GM18951 (cell line): ENCODE data around the gene NLRX1.

Experiments
- POLR2A ChIP-seq: IDR thresholded peaks from 4 replicates; pipeline ENCODE4 v1.6.1; 2011; ENCODE audit warnings: mild to moderate bottlenecking; ENCODE audit not compliant: insufficient read length, insufficient read depth; ENCODE audit errors: extremely low read depth
- in situ Hi-C: fragments of 300-500 bp; cut with MboI; formaldehyde crosslinking; loops from one replicate; pipeline ENCODE4 v1.12.0; 2022; ENCODE audit warnings: low sequenced_read_pairs, mixed read lengths, inconsistent platforms; ENCODE audit not compliant: unreplicated experiment

Gene NLRX1

DNA sequence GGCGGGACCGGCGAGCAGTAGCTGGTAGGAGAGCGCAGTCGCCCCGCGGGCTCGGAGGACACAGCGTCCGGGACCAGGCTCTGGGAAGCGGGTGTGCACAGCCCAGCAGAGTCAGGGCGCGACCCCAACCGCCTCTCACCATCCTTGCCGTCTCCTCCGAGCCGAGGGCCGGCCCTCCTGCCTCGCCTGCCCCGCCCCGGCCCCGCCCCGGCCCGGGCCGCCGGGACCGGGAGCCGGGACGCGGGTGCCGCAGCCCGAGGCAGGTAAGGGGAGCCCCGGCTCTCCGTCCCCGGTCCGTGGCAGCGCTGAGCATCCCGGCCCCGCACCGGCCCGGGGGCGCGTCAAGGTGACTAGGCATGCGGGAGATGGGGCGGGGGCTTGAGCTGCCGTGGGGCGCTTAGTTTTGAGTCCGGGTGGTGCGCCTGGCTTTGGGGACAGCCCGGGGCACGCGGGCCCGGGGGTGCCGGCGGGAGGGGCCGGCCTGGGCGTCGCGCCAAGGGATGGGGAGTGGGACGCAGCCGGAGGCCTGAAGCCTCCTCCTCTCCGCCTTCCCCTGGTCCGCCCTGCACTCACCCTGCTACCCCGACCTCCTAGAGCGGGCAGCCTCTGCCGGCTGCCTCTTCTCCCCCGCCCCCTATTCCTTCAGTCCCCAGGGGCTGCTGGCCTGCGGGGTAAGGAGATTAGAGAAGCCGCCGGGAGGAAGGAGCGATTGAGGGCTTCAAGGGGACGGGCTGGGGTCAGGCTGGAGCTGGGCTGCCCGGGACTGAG is 19.3 kb upstream of the NLRX1 start, which contains the start of gene ABCG4:
ABCG4 (plus strand) TSS at position 35 of the 768 bp plus-strand sequence. CDS start 914 bp downstream, outside the sequence.
- in situ Hi-C loops: no loop called here

DNA sequence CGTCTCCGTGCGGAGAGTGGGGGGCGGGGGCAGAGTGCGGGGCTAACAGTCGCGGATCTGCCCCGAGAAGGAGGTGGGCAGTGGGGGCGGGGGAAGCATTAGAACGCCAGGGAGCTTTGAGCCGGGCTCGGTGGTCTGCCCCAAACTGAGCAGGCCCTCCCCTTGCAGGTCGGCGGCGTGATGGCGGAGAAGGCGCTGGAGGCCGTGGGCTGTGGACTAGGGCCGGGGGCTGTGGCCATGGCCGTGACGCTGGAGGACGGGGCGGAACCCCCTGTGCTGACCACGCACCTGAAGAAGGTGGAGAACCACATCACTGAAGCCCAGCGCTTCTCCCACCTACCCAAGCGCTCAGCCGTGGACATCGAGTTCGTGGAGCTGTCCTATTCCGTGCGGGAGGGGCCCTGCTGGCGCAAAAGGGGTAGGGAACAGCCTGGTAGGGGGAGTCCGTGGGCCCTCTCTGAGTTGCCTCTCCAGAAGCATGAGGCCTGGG is 18.7 kb upstream of the NLRX1 start:
- in situ Hi-C loops: no loop called here
- no peak for TF ChIP-seq POLR2A

More for the DNA sequence above, 19.3 kb upstream of the NLRX1 start, which contains the start of gene ABCG4:
- TF ChIP-seq POLR2A: no peak

DNA sequence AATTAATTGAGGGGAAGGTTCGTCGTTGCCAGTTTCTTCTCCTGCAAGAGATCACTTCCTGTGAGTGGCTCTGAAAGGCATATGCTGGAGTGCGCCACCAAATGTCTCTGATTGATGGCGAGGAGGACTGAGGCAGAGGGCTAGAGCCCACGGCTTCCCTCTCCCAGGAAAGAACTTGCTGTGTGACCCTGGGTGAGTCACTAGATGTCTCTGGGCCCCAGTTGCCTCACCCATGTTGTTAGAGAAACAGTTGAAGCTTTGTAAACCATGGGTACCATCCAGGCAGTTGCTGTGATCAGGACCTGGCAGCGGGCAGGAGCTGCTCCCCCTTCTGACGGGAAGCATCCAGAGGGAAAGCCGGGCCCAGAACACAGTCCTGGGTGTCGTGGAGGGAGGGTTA is 16.5 kb upstream of the NLRX1 start:
- TF ChIP-seq POLR2A: no peak
- in situ Hi-C loops: no loop called here

DNA sequence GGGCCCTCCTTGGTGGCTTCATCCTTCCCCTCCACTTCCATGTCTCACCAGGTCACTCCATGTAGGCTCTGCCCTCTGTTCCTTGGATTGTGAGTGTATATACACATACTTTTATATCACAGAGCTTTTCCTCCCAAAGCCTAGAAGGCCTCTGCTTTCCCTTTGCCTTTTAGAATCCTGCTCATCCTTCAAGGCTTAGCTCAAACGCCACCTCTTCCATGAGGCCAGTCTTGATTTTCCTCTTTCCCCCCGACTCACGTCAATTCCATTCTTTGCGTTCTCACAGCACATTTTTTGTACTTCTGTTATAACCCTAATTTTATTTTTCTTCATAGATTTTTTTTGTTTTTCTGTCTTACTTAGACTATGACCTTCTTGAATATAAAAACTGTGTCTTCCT is 15.9 kb upstream of the NLRX1 start:
- TF ChIP-seq POLR2A: no peak
- in situ Hi-C loops: no loop called here

DNA sequence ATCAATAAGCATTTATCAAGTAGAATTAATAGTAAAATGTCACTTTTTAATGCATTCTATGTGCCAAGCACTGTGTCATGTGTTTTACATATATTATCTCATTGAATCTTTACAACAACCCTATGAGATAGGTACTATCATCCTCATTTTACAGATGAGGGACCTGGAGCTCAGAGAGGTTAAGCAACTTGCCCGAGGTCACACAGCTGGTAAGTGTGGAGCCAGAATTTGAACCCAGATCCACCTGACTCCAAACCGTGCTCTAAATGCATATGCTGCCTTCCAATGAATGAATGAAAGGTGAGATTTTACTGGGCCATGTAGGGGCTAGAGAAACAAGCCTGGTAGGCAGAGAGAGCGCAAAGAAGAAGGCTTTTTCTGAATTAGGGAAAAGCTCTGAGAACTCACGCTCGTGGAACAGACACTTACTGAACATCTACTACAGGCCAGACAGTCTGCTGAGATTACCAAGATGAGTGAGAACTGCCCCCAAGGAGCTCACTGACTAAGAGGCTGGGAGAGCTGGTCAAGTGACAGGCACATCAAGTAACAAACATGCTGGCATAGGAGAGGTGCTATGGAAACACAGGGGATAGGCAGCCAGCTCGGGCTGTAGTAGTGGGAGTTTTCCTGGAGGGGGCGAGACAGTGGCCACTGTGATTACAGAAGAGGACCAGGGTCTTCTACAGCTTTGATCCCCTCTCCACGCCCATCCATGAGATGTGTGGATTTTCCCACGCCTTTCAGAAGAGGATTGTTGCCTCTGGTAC is 15.3 kb upstream of the NLRX1 start:
- TF ChIP-seq POLR2A: no peak
- in situ Hi-C loops: no loop called here

DNA sequence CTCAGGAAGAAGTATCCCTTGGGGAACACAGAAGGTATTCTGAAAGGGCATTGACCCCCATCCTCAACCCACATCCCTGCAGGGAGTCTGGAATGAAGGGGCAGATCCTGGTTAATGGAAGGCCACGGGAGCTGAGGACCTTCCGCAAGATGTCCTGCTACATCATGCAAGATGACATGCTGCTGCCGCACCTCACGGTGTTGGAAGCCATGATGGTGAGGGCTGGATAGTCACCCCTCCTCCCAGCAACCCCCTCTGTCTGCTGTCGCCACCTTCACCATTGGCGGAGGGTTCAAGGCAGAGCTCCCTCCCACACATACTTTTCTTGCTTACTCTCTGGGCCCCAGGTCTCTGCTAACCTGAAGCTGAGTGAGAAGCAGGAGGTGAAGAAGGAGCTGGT is 14.3 kb upstream of the NLRX1 start:
- in situ Hi-C loops: no loop called here
- no peak for TF ChIP-seq POLR2A

DNA sequence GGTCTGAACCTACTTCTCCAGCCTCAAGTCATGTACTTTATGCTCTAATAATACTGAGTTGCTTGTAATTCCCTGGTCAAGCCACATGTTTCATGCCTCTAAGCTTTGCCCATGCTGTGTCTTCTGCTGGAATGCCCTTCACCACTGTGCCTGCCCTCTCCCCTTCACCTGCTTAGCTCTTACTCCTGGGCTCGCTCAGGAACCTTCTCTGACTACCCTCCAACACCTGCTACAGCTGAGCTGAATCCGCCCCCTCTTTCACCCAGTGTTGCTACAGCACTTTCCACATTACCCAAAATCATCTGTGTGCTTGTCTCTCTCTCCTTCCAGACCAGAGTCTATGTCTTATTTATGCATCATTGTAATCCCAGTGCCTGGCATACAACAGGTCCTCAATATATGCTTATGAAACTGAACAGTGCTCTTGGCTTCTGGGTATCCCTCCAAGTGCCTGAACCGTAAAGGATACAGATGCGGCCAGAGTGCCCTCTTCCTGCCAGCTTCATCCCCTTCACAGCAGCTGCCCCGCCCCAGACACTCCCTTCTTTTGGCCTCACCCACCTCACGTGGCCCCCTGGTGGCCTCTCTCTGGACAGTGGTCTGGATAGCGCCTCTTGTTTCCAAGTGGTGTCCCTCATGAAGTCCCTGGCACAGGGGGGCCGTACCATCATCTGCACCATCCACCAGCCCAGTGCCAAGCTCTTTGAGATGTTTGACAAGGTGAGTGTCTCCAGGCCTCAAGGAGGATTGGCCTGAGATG is 12.6 kb upstream of the NLRX1 start:
- in situ Hi-C loops: no loop called here
- TF ChIP-seq POLR2A: no peak

DNA sequence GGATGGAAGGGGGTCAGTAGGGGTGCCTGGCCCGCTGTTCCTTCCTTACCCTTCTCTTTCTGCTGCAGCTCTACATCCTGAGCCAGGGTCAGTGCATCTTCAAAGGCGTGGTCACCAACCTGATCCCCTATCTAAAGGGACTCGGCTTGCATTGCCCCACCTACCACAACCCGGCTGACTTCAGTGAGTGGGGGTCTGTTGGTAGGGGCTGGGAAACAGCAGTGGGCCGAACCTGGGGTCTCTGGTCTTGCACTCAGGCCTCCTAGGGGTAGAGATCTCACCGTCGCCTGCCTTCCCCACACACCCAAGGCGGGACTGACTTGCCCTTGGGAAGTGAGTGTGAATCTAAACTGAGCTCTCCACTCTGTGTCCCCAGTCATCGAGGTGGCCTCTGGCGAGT is 12.0 kb upstream of the NLRX1 start:
- in situ Hi-C loops: no loop called here
- no peak for TF ChIP-seq POLR2A

DNA sequence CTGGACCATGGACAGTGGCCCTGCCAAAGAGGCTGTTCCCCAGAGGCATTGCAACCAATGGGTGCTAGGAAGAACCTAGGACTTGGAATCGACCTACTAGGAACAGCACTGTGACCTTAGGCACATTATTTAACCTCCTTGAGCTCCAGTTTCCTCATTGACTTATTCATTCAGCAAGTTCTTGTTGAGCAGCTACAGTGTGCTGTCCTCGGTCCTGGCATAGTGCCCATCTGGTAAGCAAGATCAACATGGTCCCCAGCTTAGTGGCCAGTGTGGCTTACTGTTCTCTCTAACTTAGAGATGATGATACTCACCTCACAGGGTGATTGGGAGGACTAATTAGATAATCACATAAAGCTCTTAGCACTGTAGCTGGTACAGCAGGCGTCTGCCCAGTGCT is 11.5 kb upstream of the NLRX1 start:
- no peak for TF ChIP-seq POLR2A
- in situ Hi-C loops: no loop called here

DNA sequence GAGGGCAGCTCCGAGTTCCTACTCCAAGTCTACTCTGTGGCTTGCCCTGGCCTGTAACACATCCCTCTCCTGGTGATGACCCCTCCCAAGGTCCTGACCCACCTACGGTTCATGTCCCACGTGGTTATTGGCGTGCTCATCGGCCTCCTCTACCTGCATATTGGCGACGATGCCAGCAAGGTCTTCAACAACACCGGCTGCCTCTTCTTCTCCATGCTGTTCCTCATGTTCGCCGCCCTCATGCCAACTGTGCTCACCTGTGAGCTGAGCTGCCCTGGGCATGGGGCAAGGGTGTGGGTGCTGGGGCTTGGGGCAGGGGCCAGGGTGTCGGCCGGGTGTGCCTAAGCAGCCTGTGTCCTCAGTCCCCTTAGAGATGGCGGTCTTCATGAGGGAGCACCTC is 10.1 kb upstream of the NLRX1 start:
- in situ Hi-C loops: no loop called here
- TF ChIP-seq POLR2A: no peak

DNA sequence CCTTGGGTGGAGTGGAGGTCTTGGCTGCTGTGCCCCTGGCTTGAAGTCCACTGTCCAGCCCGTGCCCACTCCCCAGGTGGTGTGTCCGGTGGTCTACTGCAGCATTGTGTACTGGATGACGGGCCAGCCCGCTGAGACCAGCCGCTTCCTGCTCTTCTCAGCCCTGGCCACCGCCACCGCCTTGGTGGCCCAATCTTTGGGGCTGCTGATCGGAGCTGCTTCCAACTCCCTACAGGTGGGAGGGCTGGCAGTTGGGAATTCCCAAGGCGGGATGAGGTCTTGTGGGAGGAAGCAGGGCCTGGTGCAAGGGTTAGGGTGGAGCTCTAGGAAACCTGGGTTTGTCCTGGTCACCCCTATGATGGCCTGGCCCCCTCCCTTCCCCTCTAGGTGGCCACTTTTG is 8.4 kb upstream of the NLRX1 start:
- no peak for TF ChIP-seq POLR2A
- in situ Hi-C loops: no loop called here

DNA sequence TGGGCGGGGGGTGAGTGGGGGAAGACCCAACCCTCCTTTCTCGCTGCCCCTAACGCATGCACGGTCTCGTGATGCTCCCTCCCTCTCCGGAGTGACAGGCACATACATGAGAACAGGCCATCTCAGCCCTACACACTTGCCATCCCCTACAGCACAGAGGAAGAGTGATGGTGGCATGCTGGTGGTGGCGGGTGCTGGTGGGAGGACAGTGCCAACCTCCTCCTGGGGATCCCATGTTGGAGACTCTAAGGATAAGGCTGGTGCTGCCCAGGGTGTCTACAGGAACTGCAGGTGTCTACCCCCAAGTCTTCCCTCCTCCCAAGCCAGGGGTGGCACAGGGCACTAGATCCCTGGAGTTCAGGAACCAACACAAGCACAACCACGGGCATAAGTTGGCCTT is 6.7 kb upstream of the NLRX1 start:
- in situ Hi-C loops: no loop called here
- TF ChIP-seq POLR2A: no peak
